Testis (tissue), 2 donors: Measurements from ENCODE around the gene CPM.

Experiments used
- POLR2A ChIP-seq: fragments of 450-650 bp; IDR thresholded peaks from one replicate; pipeline ENCODE4 v1.6.1; 2017; ENCODE audit warnings: antibody characterized with exemption, mild to moderate bottlenecking, moderate library complexity
- TF ChIP-seq, protein P1 (sequence below), 3 experiments: fragments of 450-650 bp in 2 of 3; fragments of 200-600 bp in 1 of 3; sonication (generic) in 1 of 3; IDR thresholded peaks; one replicate each; pipeline ENCODE4 v1.5.1; 2016 to 2019; ENCODE audit warnings: antibody characterized with exemption in 3 of 3, mild to moderate bottlenecking in 2 of 3, moderate library complexity in 1 of 3

DNA sequence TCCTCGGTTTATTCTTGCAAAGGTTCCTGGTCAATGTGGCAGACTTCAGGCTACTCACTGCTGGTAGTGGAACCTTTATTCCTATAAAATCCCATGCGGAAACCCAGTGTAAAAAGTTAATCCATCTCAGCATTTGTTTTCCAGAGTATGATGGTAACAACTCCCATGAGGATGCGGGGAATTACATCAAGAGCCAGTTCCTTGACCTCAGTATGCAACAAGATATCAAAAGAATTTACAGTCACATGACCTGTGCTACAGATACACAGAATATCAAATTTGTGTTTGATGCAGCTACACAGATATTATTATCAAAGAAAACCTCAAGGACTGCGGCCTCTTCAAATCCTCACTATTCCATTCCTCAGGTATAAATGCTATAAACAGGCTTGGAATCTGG is 19.3 kb downstream of the CPM start:
- TF ChIP-seq, protein P1, sequence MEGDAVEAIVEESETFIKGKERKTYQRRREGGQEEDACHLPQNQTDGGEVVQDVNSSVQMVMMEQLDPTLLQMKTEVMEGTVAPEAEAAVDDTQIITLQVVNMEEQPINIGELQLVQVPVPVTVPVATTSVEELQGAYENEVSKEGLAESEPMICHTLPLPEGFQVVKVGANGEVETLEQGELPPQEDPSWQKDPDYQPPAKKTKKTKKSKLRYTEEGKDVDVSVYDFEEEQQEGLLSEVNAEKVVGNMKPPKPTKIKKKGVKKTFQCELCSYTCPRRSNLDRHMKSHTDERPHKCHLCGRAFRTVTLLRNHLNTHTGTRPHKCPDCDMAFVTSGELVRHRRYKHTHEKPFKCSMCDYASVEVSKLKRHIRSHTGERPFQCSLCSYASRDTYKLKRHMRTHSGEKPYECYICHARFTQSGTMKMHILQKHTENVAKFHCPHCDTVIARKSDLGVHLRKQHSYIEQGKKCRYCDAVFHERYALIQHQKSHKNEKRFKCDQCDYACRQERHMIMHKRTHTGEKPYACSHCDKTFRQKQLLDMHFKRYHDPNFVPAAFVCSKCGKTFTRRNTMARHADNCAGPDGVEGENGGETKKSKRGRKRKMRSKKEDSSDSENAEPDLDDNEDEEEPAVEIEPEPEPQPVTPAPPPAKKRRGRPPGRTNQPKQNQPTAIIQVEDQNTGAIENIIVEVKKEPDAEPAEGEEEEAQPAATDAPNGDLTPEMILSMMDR (IDR thresholded peaks at IDR 0.05) = no peak
- TF ChIP-seq POLR2A = no peak
